Kidney (tissue), 14 donors: ENCODE measurements around the gene TAS2R4. TPM values are rescaled to one million over a fixed set of nuclear protein-coding genes. Genes with fewer than 3 reads are reported as not detected.
A peak's percentile ranks its signal among the peaks of the same experiment; 100 is the strongest.

Experiments used
- DNase-seq, 5 donors: peaks; one replicate each; pipeline ENCODE4 v3.0.0-alpha.2; 2013 to 2020
- FAIRE-seq: peaks from 2 replicates; lab custom pipeline; 2012; peaks lifted over from hg19 to GRCh38; lab: Jason Lieb, UNC
- H3K27ac ChIP-seq, 2 donors: one replicate each; pipeline ENCODE4 v1.7.0; 2013; ENCODE audit warnings: low read depth in 2 of 2, low read length in 2 of 2, inconsistent platforms in 1 of 2
- H3K27me3 ChIP-seq: one replicate; pipeline ENCODE4 v1.7.1; 2013; ENCODE audit warnings: low read length, inconsistent platforms; ENCODE audit not compliant: control insufficient read depth, insufficient read depth
- H3K36me3 ChIP-seq, 3 donors: one replicate each; pipeline versions ENCODE4 v1.7.0 to v1.7.1; 2013; ENCODE audit warnings: low read length in 3 of 3, control low read depth in 1 of 3, inconsistent platforms in 1 of 3; ENCODE audit not compliant: insufficient read depth in 3 of 3, control insufficient read depth in 2 of 3
- H3K4me1 ChIP-seq, 3 donors: one replicate each; pipeline versions ENCODE4 v1.7.0 to v1.7.1; 2013; ENCODE audit warnings: low read length in 3 of 3, inconsistent platforms in 1 of 3, low read depth in 1 of 3; ENCODE audit not compliant: control insufficient read depth in 2 of 3, insufficient read depth in 2 of 3
- H3K4me3 ChIP-seq, 3 donors: one replicate each; pipeline versions ENCODE4 v1.7.0 to v1.8.1; 2013; ENCODE audit warnings: low read length in 3 of 3, control low read depth in 1 of 3, inconsistent platforms in 1 of 3
- H3K9ac ChIP-seq, 3 donors: one replicate each; pipeline versions ENCODE4 v1.7.0 to v1.7.1; 2013; ENCODE audit warnings: low read length in 3 of 3, control low read depth in 1 of 3, inconsistent platforms in 1 of 3
- H3K9me3 ChIP-seq, 3 donors: one replicate each; pipeline versions ENCODE4 v1.7.0 to v1.7.1; 2013; ENCODE audit warnings: low read length in 3 of 3, control low read depth in 1 of 3, inconsistent platforms in 1 of 3; ENCODE audit not compliant: control insufficient read depth in 2 of 3, insufficient read depth in 1 of 3
- CTCF ChIP-seq: IDR thresholded peaks from 3 replicates; pipeline ENCODE4 v1.5.1; 2012; ENCODE audit warnings: mild to moderate bottlenecking, moderate library complexity, borderline replicate concordance; ENCODE audit not compliant: insufficient read depth; ENCODE audit errors: extremely low read depth
- intact Hi-C: fragments of 100-400 bp; cut with DNase I; formaldehyde crosslinking; loops from one replicate; pipeline ENCODE4 v1.11.1; 2022
- polyA plus RNA-seq: library from polyadenylated mRNA; stranded (reverse); fragments of 350-450 nt; fragmentation: Illumina TruSeq; extraction: RNeasy Lipid Tissue Mini Kit (QIAGEN cat#74804); gene quantifications from one replicate; pipeline ENCODE4 v1.2.3, GENCODE V29; 2014; ENCODE audit warnings: low read depth, low replicate concordance; ENCODE audit not compliant: insufficient read depth
- total RNA-seq: library from RNA; stranded (reverse); fragmentation: NEBNext Ultra II Directional; extraction: Animal tissue kit (Norgen Biotek cat#: 25700); gene quantifications from one replicate; pipeline ENCODE4 v1.2.1, GENCODE V29; 2021
- donor health status: control.
- donor health status: control.
- donor health status: control.
- donor health status: control.
- donor health status: control.
- donor health status: DM: yes; HTN: yes; CAD: no.
- donor health status: Normal renal cell carcinoma (clear cell type).

TAS2R4 gene
- total and polyA plus RNA-seq, 2 donors from 2014 or later, result 2.5 TPM; not detected in 1

GRCh38 chr7:141785706-141786552 is 9.5 kb downstream of the TAS2R4 start:
- Histone ChIP-seq H3K4me3 (no peak overlapping the region), H3K4me1 (no peaks in the 10 kb centered on the region), H3K27me3 (no peaks in the 10 kb centered on the region), H3K9ac (no peak overlapping the region), H3K36me3 (peaks cover 0 to 7% (median 0%) of the 10 kb centered on the region in 3 donors), H3K9me3 (no peaks in the 10 kb centered on the region), H3K27ac (no peak overlapping the region)
- FAIRE-seq (no peak), DNase-seq (peak in 2 of 5 donors; percentile 56 to 71)
- peak; percentile 69 for TF ChIP-seq CTCF
- intact Hi-C loops, result no loop called here

GRCh38 chr7:141788296-141788695 is 11.8 kb downstream of the TAS2R4 start:
- Histone ChIP-seq H3K9me3 (no peaks in the 10 kb centered on the region), H3K27me3 (no peaks in the 10 kb centered on the region), H3K27ac (no peak overlapping the region), H3K9ac (no peak overlapping the region), H3K4me1 (no peaks in the 10 kb centered on the region), H3K4me3 (no peak overlapping the region), H3K36me3 (peaks cover 0 to 5% (median 0%) of the 10 kb centered on the region in 3 donors)
- intact Hi-C loops, result no loop called here
- no peak for TF ChIP-seq CTCF
- FAIRE-seq (no peak), DNase-seq (peak in 1 of 5 donors; percentile 5)

GRCh38 chr7:141789917-141790316 is 13.4 kb downstream of the TAS2R4 start, which contains the start of gene TAS2R5:
Gene TAS2R5 (plus strand): TSS chr7:141790217. CDS start chr7:141790362, 145 bp downstream.
- Histone ChIP-seq H3K4me3 (no peak within 1 kb of the TSS), H3K9me3 (no peaks in the 10 kb centered on the region), H3K9ac (no peak within 1 kb of the TSS), H3K4me1 (no peaks in the 10 kb centered on the region), H3K27me3 (no peaks in the 10 kb centered on the region), H3K27ac (no peak within 1 kb of the TSS), H3K36me3 (peaks cover 0 to 5% (median 0%) of the 10 kb centered on the region in 3 donors)
- FAIRE-seq (no peak), DNase-seq (no peak)
- intact Hi-C loops, result no loop called here
- TF ChIP-seq CTCF, result no peak
